HFFc6 (cell line): Measurements from ENCODE around the gene SMIM13. TPM values are rescaled to one million over a fixed set of nuclear protein-coding genes. Genes with fewer than 3 reads are reported as not detected.

ENCODE experiments used
- DNase-seq: peaks from one replicate; pipeline ENCODE4 v3.0.0-alpha.2; 2018
- H3K27ac Mint-ChIP-seq: 2 replicates; pipeline ENCODE4 v1.8.0; 2020; ENCODE audit warnings: mild to moderate bottlenecking, mixed read lengths
- H3K27me3 Mint-ChIP-seq: 2 replicates; pipeline ENCODE4 v1.8.0; 2021; ENCODE audit warnings: mild to moderate bottlenecking, moderate library complexity, mixed read lengths; ENCODE audit not compliant: insufficient read depth
- H3K36me3 Mint-ChIP-seq: 2 replicates; pipeline ENCODE4 v1.8.0; 2021; ENCODE audit warnings: low read depth, mixed read lengths
- H3K4me1 Mint-ChIP-seq: 2 replicates; pipeline ENCODE4 v1.8.0; 2020; ENCODE audit warnings: low read depth, mixed read lengths
- H3K4me3 Mint-ChIP-seq: 2 replicates; pipeline ENCODE4 v1.8.0; 2020; ENCODE audit warnings: mild to moderate bottlenecking, moderate library complexity, mixed read lengths
- H3K9me3 Mint-ChIP-seq: 2 replicates; pipeline ENCODE4 v1.8.0; 2020; ENCODE audit warnings: mild to moderate bottlenecking, mixed read lengths
- total RNA-seq, 6 experiments: library from RNA; stranded (reverse); fragmentation: NEBNext Ultra II Directional; extraction: Animal tissue kit (Norgen Biotek cat#: 25700); gene quantifications; 2 replicates in 1 of 6; 3 replicates in 5 of 6; pipeline ENCODE4 v1.2.3, GENCODE V29; 2021
- TF ChIP-seq, protein P1 (sequence below): fragments of 200-600 bp; sonication (generic); IDR thresholded peaks from 2 replicates; pipeline ENCODE4 v1.5.0; 2021; ENCODE audit warnings: antibody characterized with exemption, mild to moderate bottlenecking

The SMIM13 gene
- total RNA-seq, 6 experiments from 2014 or later: 11.9 to 16.5 (median 13.3) TPM

GRCh38 chr6:11142296-11143027 is 48.8 kb downstream of the SMIM13 start:
- peak; percentile 12 for DNase-seq
- Mint-ChIP-seq H3K4me1 (peaks cover 52% of the 10 kb centered on the region), H3K9me3 (no peaks in the 10 kb centered on the region), H3K27me3 (no peaks in the 10 kb centered on the region), H3K4me3 (no peak overlapping the region), H3K36me3 (no peaks in the 10 kb centered on the region), H3K27ac (no peak overlapping the region)
- TF ChIP-seq, protein P1, sequence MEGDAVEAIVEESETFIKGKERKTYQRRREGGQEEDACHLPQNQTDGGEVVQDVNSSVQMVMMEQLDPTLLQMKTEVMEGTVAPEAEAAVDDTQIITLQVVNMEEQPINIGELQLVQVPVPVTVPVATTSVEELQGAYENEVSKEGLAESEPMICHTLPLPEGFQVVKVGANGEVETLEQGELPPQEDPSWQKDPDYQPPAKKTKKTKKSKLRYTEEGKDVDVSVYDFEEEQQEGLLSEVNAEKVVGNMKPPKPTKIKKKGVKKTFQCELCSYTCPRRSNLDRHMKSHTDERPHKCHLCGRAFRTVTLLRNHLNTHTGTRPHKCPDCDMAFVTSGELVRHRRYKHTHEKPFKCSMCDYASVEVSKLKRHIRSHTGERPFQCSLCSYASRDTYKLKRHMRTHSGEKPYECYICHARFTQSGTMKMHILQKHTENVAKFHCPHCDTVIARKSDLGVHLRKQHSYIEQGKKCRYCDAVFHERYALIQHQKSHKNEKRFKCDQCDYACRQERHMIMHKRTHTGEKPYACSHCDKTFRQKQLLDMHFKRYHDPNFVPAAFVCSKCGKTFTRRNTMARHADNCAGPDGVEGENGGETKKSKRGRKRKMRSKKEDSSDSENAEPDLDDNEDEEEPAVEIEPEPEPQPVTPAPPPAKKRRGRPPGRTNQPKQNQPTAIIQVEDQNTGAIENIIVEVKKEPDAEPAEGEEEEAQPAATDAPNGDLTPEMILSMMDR: no peak

- TF ChIP-seq, protein P1: no peak
- no peaks in the 10 kb centered on the region for H3K9me3 Mint-ChIP-seq
- peak; percentile 91 for DNase-seq
- peaks cover 47% of the 10 kb centered on the region for H3K4me1 Mint-ChIP-seq
- peak overlapping the region; percentile 54 for H3K4me3 Mint-ChIP-seq
- H3K27me3 Mint-ChIP-seq: no peaks in the 10 kb centered on the region
- no peaks in the 10 kb centered on the region for H3K36me3 Mint-ChIP-seq
- peak overlapping the region; percentile 88 for H3K27ac Mint-ChIP-seq
Measured at GRCh38 chr6:11143394-11144371, 50.0 kb downstream of the SMIM13 start.

DNA sequence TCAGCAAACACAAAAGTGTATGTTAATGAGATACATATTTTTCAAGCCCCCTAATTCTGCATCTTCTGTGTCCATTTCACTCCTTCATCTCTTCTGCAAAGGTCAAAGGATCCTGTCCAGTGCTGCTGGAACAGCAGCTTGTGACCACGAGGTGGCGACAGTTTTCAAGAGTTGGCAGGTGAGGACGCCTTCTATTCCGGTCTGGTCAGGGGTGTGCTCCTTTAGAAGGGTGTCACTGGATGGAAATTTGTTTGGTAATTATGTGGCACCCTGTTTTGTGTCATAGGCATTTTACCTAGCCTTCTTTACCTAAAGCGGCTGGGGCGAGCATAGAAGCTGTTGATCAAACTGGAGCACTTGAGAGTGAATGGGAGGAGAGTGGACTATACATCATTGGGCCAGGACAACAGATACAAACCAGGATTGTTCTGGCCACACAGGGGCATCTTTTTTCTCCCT is 50.8 kb downstream of the SMIM13 start:
- H3K9me3 Mint-ChIP-seq: no peaks in the 10 kb centered on the region
- no peaks in the 10 kb centered on the region for H3K36me3 Mint-ChIP-seq
- H3K4me1 Mint-ChIP-seq: peaks cover 40% of the 10 kb centered on the region
- no peaks in the 10 kb centered on the region for H3K27me3 Mint-ChIP-seq
- no peak overlapping the region for H3K4me3 Mint-ChIP-seq
- TF ChIP-seq, protein P1: peak; percentile 95
- peak; percentile 68 for DNase-seq
- H3K27ac Mint-ChIP-seq: peak overlapping the region; percentile 65

DNA sequence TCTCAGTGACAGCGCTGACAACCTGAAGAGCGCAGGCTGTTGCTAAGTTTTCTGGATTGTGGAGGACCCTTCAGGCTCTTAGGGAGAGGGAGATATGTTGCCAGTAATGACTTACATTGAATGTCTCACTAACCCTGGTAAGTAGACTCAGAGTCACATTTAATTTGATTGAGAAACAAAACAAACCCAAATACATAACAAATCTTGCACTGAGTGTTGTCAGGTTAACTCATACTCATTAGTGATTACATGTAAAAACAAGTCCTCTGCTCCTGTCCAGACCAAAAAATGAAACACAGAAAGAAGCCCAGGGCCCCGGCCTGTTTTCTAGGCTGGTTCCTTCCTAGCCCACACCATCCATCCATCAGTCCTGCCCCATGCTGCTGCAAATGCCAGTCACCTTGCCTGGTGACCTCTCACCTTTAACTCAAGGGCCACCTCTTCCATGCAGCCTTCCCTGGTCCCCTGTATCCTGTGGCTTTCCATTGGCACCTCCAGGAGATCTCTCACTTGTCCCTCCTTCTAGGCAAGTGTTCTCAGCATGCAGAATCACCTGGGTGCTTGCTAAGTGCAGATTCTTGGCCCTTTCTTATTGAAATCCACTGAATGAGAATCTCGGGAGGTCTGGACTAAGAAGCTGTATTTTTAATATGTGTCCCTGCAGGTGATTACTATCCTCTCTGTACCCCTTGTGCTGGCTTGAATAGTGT is 52.6 kb downstream of the SMIM13 start:
- no peaks in the 10 kb centered on the region for H3K9me3 Mint-ChIP-seq
- H3K36me3 Mint-ChIP-seq: no peaks in the 10 kb centered on the region
- no peak overlapping the region for H3K27ac Mint-ChIP-seq
- no peak for DNase-seq
- H3K4me3 Mint-ChIP-seq: no peak overlapping the region
- TF ChIP-seq, protein P1: no peak
- H3K4me1 Mint-ChIP-seq: peaks cover 28% of the 10 kb centered on the region
- H3K27me3 Mint-ChIP-seq: no peaks in the 10 kb centered on the region

DNA sequence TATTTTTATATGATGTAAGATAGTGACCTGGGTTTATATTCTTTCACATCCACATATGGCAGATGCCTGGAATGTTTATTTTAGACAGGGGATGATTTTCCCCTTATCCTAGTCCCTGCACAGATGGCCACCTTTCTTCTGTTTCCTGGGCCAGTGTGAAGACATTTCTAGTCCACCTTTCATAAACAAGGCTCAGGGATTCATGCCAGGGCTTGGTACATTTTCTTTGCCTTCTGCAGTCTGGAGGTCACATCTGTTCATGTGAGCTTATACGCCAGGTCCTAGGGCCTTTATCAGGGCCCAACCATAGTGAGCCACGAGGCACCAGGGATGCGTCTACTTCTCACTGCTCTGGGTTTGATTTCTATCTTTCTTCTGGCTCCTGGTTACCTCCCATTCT is 55.9 kb downstream of the SMIM13 start:
- Mint-ChIP-seq H3K4me1 (peaks cover 2% of the 10 kb centered on the region), H3K27ac (no peak overlapping the region), H3K36me3 (peaks cover 12% of the 10 kb centered on the region), H3K9me3 (no peaks in the 10 kb centered on the region), H3K4me3 (no peak overlapping the region), H3K27me3 (no peaks in the 10 kb centered on the region)
- no peak for DNase-seq
- TF ChIP-seq, protein P1: no peak
